Measurements from ENCODE around the gene TCF7.

The TCF7 gene

GRCh38 chr5:134176511-134177368 is 62.3 kb downstream of the TCF7 start, which contains the start of gene SKP1:
TSS of gene SKP1 (minus strand) at chr5:134176950. CDS start at chr5:134174022, 2,928 bp downstream.
- peak; percentile 13 to 95 (median 79) for DNase-seq

- peak in 3 of 58 donors; percentile 55 to 76 (median 70) for DNase-seq
Observed at GRCh38 chr5:134177369-134178095, 63.1 kb downstream of the TCF7 start.

- DNase-seq: no peak
Observed at GRCh38 chr5:134178096-134178419, 63.6 kb downstream of the TCF7 start.

- no peak for DNase-seq
Observed at GRCh38 chr5:134183481-134183880, 69.0 kb downstream of the TCF7 start.

- peak in 50 of 58 donors; percentile 2 to 74 (median 32) for DNase-seq
Observed at GRCh38 chr5:134184155-134185135, 70.0 kb downstream of the TCF7 start.

- no peak for DNase-seq
Observed at GRCh38 chr5:134188092-134188491, 73.6 kb downstream of the TCF7 start.

GRCh38 chr5:134189031-134189430 is 74.5 kb downstream of the TCF7 start:
- DNase-seq: no peak

- no peak for DNase-seq
Observed at GRCh38 chr5:134195666-134196065, 81.2 kb downstream of the TCF7 start.
